GM12873 (cell line): ENCODE measurements around the gene TMEM273.

Experiments used
- TF ChIP-seq, protein P1 (sequence below): IDR thresholded peaks from 2 replicates; pipeline ENCODE4 v1.5.1; 2012; ENCODE audit warnings: low read depth, mild to moderate bottlenecking, moderate library complexity, low read length, control low read depth; ENCODE audit not compliant: insufficient read depth; ENCODE audit errors: missing control alignments

Gene TMEM273

DNA sequence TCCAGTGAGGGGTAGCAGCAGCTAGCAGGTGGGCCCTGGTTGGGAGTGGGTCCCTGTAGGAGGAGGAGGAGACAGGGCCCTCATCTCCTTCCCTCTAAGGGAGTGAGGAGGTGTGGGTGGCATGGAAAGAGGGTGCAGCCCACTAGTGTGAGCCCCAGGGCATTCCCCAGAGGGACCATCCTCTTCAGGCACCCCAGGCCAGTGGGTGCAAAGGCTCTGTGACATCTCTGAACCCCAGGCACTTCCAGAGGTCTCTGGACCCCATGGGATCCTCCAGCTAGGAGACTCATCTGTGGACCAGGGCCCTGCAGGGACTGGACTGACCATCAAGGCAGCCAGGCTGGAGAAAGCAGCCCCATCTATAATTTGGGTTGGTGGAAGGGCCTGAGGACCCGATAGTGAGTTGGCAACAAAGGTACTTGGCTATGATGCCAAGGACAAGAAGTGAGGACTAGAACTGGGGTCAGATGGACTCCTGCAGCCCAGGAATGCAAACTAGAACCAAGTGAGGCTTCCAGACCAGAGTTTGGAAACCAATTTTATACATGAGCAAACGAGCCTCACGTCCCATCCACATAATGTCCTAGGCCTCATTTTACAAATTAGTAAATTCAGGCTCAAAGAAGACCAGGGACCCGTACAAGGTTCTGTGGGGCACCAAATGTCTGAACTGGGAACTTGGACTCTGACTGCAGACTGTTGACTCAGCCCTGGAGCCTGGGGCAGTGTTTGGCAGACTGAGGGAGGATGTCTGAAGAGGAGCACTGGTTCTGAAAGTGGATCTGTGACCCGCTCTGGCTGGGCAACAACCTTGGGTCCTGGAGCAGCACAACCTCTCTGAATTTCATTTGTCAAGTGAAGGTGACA lies 71.4 kb downstream of the TMEM273 start:
- TF ChIP-seq, protein P1, sequence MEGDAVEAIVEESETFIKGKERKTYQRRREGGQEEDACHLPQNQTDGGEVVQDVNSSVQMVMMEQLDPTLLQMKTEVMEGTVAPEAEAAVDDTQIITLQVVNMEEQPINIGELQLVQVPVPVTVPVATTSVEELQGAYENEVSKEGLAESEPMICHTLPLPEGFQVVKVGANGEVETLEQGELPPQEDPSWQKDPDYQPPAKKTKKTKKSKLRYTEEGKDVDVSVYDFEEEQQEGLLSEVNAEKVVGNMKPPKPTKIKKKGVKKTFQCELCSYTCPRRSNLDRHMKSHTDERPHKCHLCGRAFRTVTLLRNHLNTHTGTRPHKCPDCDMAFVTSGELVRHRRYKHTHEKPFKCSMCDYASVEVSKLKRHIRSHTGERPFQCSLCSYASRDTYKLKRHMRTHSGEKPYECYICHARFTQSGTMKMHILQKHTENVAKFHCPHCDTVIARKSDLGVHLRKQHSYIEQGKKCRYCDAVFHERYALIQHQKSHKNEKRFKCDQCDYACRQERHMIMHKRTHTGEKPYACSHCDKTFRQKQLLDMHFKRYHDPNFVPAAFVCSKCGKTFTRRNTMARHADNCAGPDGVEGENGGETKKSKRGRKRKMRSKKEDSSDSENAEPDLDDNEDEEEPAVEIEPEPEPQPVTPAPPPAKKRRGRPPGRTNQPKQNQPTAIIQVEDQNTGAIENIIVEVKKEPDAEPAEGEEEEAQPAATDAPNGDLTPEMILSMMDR: no peak

DNA sequence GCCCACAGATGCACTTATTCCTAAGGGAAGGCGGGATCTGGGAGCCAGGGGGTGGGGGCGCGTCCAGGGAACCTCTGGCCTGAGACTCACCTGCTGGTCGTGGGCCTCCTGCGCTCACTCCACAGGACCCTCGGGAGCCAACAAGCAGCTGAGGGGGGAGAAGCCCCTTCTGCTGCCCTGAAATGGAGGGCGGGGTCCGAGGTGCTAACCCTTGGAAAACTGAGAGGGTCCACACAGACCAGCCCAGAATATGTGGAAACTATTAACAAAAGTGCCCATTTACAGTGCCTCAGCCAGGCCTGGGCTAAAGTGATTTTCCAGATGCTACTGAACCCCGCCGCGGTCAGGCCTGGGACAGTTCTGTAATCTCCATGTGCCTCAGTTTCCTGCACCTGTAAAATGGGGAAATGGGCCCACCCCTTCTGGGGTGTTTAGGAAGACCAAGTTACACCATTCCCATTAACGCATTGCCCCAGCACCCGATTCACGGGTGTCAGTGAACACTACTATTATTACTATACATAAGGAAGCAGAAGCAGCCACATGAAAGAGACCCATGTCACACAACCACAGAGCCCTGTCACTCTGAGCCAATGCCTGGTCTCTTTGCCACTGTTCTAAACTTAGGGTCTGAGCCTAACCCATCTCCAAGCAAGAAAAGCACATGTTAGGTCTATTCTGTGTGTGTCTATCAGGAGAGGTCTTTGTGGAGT lies 72.2 kb downstream of the TMEM273 start:
- TF ChIP-seq, protein P1: no peak

DNA sequence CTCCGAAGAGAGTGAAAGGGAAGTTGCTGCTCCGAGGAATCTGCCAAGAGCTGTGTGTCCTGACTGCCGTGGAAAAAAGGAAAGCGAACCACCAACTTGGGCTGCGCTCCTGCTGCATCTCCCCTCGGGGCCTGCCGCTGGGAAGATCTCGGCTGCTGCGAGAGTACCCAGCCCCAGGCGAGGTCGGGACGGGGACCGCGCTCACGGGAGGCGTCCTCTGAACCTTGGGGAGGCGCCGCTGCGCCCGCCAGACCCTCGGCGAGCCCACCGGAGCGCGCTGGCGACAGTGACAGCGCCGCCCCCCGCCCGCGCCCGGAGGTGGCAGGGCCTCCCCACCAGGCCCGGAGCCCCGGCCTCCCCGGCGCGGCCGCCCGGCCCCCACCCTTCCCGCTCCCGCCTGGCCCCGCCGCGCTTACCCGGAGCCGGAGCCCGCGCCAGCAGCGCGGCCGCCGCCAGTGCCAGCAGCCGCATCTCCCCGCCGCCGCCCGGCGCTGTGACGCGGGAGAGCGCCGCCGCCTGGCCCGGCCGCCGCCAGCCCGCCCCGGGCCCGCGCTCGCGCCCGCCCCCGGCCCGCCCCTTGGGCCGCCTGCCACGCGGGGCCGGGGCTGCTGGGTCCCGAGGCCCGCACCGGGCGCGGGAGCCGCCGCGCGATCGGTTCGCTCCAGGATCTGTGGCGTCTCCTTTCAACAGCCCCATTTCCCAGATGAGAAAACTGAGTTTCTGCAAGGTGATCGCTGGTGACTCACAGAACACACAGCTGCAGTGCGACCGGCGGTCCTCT lies 73.0 kb downstream of the TMEM273 start, which contains the start of gene VSTM4:
VSTM4 (minus strand) TSS at position 508 of the 781 bp plus-strand sequence; CDS start at position 471, 37 bp downstream.
- TF ChIP-seq, protein P1: no peak

DNA sequence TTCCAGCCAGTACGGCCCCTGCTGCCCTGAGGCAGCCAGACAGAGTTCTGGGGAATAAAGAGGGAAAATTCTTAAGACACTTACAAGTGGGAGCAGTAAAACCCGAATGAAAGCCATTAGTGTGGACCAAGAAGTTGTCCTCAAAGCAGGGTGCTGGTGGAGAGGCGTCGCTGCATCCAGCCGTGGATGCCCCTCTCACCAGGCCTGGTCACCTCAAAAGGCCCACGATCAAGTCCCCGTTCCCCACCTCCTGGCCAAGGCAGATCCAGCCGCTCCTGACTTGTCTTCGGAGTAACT lies 73.5 kb downstream of the TMEM273 start:
- TF ChIP-seq, protein P1: no peak

DNA sequence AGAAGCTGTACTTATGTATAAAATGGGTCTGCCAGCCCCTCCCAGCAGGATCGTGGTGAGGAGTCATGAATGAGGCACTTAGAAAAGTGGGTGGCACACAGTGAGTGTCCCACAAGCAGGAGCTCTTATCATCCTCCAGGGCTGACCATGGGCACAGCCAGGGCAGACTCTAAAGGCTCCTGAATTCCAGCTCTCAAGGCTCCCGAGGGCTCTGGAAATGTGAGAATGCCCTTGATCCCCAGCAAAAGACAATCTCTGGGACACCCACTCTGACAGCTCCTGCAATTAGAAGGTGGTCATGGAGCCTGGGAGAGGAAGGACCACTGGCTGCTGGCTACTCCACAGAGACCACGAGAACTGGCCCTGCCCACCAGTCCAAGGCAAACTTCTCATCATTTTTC lies 74.5 kb downstream of the TMEM273 start:
- TF ChIP-seq, protein P1: no peak

DNA sequence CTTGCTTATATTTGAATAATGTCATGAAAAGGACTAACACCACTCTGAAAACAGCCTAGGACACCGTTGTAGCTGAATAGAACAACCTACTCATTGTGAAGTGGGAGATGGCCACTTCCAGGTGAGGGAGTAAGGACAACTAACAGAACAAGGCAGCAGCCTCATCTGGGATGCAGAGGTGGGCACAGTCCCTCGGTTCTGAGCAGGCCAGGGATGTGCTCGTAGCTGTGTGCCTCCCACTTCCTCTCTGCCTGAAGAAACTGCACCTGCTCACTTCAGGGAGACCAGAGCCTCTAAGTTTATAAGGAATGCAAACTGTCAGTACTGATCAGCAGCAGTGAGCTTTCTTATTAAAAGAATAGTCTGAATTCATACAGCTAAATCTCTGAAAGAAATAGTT lies 75.3 kb downstream of the TMEM273 start:
- TF ChIP-seq, protein P1: no peak

DNA sequence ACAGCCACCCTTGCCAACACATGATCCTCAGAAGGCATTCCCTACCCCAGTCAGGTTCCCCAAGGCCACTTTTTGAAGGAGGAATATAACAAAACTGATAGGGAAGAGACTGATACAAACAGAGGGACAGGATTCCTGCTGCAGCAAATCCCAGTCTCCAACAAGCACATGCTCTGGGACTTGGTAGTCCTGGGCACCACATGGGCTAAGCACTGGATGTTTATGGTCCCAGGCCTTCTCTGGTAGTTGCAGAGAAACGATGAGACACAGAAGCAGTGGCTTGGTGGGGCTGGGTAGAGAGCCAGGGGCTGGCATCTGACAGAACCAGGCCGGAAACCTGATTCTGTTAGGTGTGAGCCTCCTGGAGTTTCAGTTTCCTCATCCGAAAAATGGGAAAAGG lies 76.1 kb downstream of the TMEM273 start:
- TF ChIP-seq, protein P1: no peak
